ENCODE results near the gene OTX2. TPM values are rescaled to one million over a fixed set of nuclear protein-coding genes. Genes with fewer than 3 reads are reported as not detected.
A peak's percentile ranks its signal among the peaks of the same experiment; 100 is the strongest.

Gene OTX2
- total RNA-seq, 2 experiments from 2014 or later, result not detected

- no peak overlapping the region for H3K27ac Mint-ChIP-seq
- no peak for DNase-seq
- no peaks in the 10 kb centered on the region for H3K4me1 Mint-ChIP-seq
- H3K36me3 Mint-ChIP-seq, result no peaks in the 10 kb centered on the region
- H3K9me3 Mint-ChIP-seq, result no peaks in the 10 kb centered on the region
- peaks cover 79% of the 10 kb centered on the region for H3K27me3 Mint-ChIP-seq
- H3K4me3 Mint-ChIP-seq, result no peak overlapping the region
Observed at GRCh38 chr14:56816574-56817391, 6.5 kb upstream of the OTX2 start.

GRCh38 chr14:56815745-56816144 is 5.5 kb upstream of the OTX2 start:
- Mint-ChIP-seq H3K36me3 (peaks cover 2% of the 10 kb centered on the region), H3K4me1 (peaks cover 2% of the 10 kb centered on the region), H3K9me3 (peaks cover 2% of the 10 kb centered on the region), H3K4me3 (no peak overlapping the region), H3K27me3 (peaks cover 81% of the 10 kb centered on the region), H3K27ac (no peak overlapping the region)
- no peak for DNase-seq

- Mint-ChIP-seq H3K4me1 (peaks cover 2% of the 10 kb centered on the region), H3K4me3 (no peak overlapping the region), H3K27ac (no peak overlapping the region), H3K27me3 (peaks cover 85% of the 10 kb centered on the region), H3K9me3 (peaks cover 4% of the 10 kb centered on the region), H3K36me3 (peaks cover 2% of the 10 kb centered on the region)
- DNase-seq, result no peak
Observed at GRCh38 chr14:56814969-56815700, 4.9 kb upstream of the OTX2 start.

DNA sequence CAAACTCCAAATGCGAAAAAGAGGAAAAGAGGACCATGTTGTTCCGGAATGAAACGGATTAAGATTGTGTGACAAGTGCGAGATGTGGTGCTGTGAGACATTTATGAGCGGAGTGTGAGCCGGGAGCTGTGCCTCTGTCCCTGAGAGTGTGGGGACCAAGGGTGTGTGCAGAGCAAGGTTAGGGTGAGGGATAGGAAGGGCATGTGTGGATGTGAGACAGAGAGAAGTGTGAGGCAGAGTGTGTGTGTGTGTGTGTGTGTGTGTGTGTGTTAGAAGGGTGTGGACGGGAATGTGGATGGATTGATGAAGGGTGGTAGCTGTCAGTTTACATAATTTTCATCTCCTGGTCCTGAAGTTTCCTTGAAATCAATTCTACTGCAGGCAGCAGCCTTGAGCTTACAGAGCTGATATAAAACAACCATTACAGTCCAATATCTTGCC is 4.3 kb upstream of the OTX2 start:
- H3K4me1 Mint-ChIP-seq, result peaks cover 7% of the 10 kb centered on the region
- peaks cover 90% of the 10 kb centered on the region for H3K27me3 Mint-ChIP-seq
- H3K27ac Mint-ChIP-seq, result no peak overlapping the region
- H3K9me3 Mint-ChIP-seq, result peaks cover 8% of the 10 kb centered on the region
- peaks cover 6% of the 10 kb centered on the region for H3K36me3 Mint-ChIP-seq
- no peak for DNase-seq
- no peak overlapping the region for H3K4me3 Mint-ChIP-seq

- Mint-ChIP-seq H3K9me3 (peaks cover 10% of the 10 kb centered on the region), H3K27ac (no peak overlapping the region), H3K36me3 (peaks cover 11% of the 10 kb centered on the region), H3K4me3 (no peak overlapping the region), H3K4me1 (peaks cover 10% of the 10 kb centered on the region), H3K27me3 (peaks cover 92% of the 10 kb centered on the region)
- no peak for DNase-seq
Observed at GRCh38 chr14:56813143-56813551, 2.9 kb upstream of the OTX2 start.

- H3K9me3 Mint-ChIP-seq, result peaks cover 10% of the 10 kb centered on the region
- no peak for DNase-seq
- H3K36me3 Mint-ChIP-seq, result peaks cover 13% of the 10 kb centered on the region
- peaks cover 13% of the 10 kb centered on the region for H3K4me1 Mint-ChIP-seq
- H3K27me3 Mint-ChIP-seq, result peaks cover 92% of the 10 kb centered on the region
- no peak overlapping the region for H3K4me3 Mint-ChIP-seq
- H3K27ac Mint-ChIP-seq, result no peak overlapping the region
Observed at GRCh38 chr14:56812364-56813141, 2.3 kb upstream of the OTX2 start.

- H3K4me1 Mint-ChIP-seq, result peaks cover 17% of the 10 kb centered on the region
- H3K9me3 Mint-ChIP-seq, result peaks cover 12% of the 10 kb centered on the region
- H3K27ac Mint-ChIP-seq, result no peak overlapping the region
- DNase-seq, result no peak
- H3K27me3 Mint-ChIP-seq, result peaks cover 92% of the 10 kb centered on the region
- no peak overlapping the region for H3K4me3 Mint-ChIP-seq
- peaks cover 16% of the 10 kb centered on the region for H3K36me3 Mint-ChIP-seq
Observed at GRCh38 chr14:56811593-56812363, 1.5 kb upstream of the OTX2 start.

- H3K27ac Mint-ChIP-seq, result peak overlapping the region; percentile 67
- peaks cover 23% of the 10 kb centered on the region for H3K4me1 Mint-ChIP-seq
- peaks cover 93% of the 10 kb centered on the region for H3K27me3 Mint-ChIP-seq
- peaks cover 17% of the 10 kb centered on the region for H3K36me3 Mint-ChIP-seq
- peaks cover 14% of the 10 kb centered on the region for H3K9me3 Mint-ChIP-seq
- no peak for DNase-seq
- H3K4me3 Mint-ChIP-seq, result no peak overlapping the region
Observed at GRCh38 chr14:56810836-56811592, 735 bp upstream of the OTX2 start.

DNA sequence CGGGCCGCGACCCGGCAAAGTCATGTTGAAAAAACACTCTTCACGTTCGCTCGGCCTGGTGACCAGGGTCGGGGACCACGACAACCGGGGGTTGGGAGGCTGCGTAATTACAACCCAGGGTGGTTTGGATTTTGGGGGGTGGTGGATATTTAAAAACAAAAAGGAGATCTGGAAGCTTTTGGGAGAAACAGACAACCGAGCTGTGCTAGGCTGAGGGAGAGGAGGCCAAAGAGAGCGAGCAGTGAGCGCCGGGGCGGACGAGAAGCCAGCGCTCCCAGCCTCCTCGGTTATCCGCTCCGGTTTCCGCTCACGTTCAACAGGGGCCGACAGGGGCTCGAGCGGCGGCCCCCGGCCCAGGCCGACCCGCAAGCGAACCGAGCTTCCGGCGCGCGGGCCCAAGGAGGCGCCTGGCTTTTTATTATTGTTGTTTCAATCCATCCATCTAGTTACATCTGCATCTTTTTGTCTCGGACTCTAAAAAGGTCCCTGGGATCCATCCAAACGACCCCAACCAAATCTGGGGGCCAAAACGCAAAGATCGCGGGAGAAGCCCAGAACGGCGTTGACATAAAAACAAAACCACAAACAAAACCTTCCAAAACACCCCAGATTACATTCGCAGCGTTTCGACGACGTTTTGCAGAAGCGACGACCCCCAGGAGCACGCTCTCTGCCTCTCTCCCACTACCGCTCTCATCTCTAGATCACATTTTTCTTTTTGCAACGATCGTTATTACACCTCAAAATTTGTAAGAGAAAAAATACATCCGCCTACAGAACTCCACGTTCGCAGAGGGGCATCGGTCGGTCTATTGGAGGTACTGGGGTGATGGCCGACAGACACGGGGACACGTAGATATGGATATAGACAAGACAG is 771 bp downstream of the OTX2 start:
- Mint-ChIP-seq H3K27ac (peak overlapping the region; percentile 74), H3K4me1 (peaks cover 29% of the 10 kb centered on the region), H3K9me3 (peaks cover 15% of the 10 kb centered on the region), H3K36me3 (peaks cover 22% of the 10 kb centered on the region), H3K4me3 (peak overlapping the region; percentile 43), H3K27me3 (peaks cover 93% of the 10 kb centered on the region)
- no peak for DNase-seq

GRCh38 chr14:56808383-56809269 is 1.7 kb downstream of the OTX2 start:
- H3K27ac Mint-ChIP-seq, result no peak overlapping the region
- peak overlapping the region; percentile 45 for H3K4me3 Mint-ChIP-seq
- peaks cover 24% of the 10 kb centered on the region for H3K36me3 Mint-ChIP-seq
- peaks cover 29% of the 10 kb centered on the region for H3K4me1 Mint-ChIP-seq
- H3K9me3 Mint-ChIP-seq, result peaks cover 17% of the 10 kb centered on the region
- no peak for DNase-seq
- peaks cover 93% of the 10 kb centered on the region for H3K27me3 Mint-ChIP-seq

DNA sequence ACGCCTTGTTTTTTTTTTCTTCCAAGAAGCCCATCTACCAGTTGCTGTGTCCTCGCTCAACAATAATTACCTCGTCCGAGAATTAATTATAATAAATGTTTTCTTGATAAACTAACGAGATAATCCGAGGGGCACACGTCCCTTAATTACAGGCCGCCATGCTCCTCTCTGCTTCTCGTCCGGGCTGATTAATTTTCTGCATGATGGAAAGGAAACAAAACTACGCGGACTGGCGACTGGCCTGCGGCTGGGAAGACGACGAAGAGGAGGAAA is 2.2 kb downstream of the OTX2 start:
- H3K27me3 Mint-ChIP-seq, result peaks cover 93% of the 10 kb centered on the region
- H3K4me3 Mint-ChIP-seq, result peak overlapping the region; percentile 45
- DNase-seq, result no peak
- peaks cover 17% of the 10 kb centered on the region for H3K9me3 Mint-ChIP-seq
- peaks cover 24% of the 10 kb centered on the region for H3K36me3 Mint-ChIP-seq
- peaks cover 29% of the 10 kb centered on the region for H3K4me1 Mint-ChIP-seq
- no peak overlapping the region for H3K27ac Mint-ChIP-seq

DNA sequence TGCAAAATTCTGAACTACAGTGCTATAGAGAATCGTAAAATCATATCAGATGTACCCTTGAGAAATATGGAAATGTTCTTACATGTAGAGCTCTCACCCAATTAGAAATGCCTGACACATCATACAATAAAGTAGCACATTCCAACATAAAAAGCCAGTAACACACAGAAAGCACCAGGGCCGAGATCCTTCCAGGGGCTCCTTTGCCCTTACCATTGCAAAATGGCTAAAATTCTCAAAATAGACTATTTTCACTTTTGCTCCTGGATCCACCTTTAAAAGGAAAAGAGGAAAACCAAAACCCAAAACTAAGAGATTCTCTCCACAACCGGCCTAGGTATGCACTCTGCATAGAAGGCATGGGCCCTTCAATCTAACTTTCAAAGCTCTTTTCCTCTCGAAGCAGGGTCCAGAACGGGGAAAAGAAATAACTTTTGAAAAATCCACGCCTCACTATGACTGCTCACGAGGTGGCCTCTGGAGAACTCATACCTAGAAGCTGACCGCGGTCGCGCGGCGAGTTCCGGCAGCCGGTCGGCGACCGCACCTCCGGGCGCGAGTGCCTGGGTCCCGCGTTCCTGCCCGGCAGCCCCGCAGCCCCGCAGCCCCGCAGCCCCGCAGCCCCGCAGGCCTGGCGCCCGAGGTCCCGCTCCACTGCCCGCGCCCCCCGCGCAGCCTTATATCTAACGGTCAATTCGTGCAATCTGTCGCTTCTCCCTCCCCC is 2.7 kb downstream of the OTX2 start:
- Mint-ChIP-seq H3K4me1 (peaks cover 29% of the 10 kb centered on the region), H3K9me3 (peaks cover 17% of the 10 kb centered on the region), H3K4me3 (no peak overlapping the region), H3K27ac (no peak overlapping the region), H3K36me3 (peaks cover 24% of the 10 kb centered on the region), H3K27me3 (peaks cover 93% of the 10 kb centered on the region)
- no peak for DNase-seq

Measured in activated naive CD8-positive, alpha-beta T cell treated with anti-CD3 and anti-CD28 coated beads for 36 hours (primary cell).